CD4-positive, alpha-beta T cell (primary cell): ENCODE data around the gene SIL1. TPM values are rescaled to one million over a fixed set of nuclear protein-coding genes. Genes with fewer than 3 reads are reported as not detected.

ENCODE experiments used
- ATAC-seq: fragments of 200-7000 bp; cut with Tn5 transposase; one replicate; pipeline ENCODE4 v1.10.0; 2022; ENCODE audit warnings: mild to moderate bottlenecking; ENCODE audit not compliant: poor library complexity
- CTCF ChIA-PET: fragments of 350-600 bp; sonication (Branson Sonifier 250); formaldehyde crosslinking; loops from one replicate; lab custom pipeline; 2021; ENCODE audit warnings: antibody characterized with exemption, inconsistent platforms; lab: Charles Lee
- POLR2A ChIA-PET: fragments of 350-600 bp; sonication (Branson Sonifier 250); formaldehyde crosslinking; loops from one replicate; lab custom pipeline; 2021; ENCODE audit warnings: antibody characterized with exemption, inconsistent platforms; lab: Charles Lee
- DNase-seq, 14 experiments: peaks; one replicate each; pipeline ENCODE4 v3.0.0-alpha.2; 2013 to 2020; ENCODE audit warnings: mixed read lengths in 2 of 14
- H3K27ac ChIP-seq, 2 donors: one replicate each; pipeline versions ENCODE4 v1.5.1 to v1.7.0; 2013; ENCODE audit warnings: low read length in 2 of 2, low read depth in 1 of 2, mild to moderate bottlenecking in 1 of 2
- H3K27me3 ChIP-seq, 2 experiments: 1 replicate in 1 of 2; 2 replicates in 1 of 2; pipeline versions ENCODE4 v1.6.1 to v1.7.0; 2013; ENCODE audit warnings: low read length in 2 of 2, control low read depth in 1 of 2, mild to moderate bottlenecking in 1 of 2, moderate library complexity in 1 of 2; ENCODE audit not compliant: insufficient read depth in 2 of 2, control insufficient read depth in 1 of 2
- H3K36me3 ChIP-seq: one replicate; pipeline ENCODE4 v1.6.1; 2013; ENCODE audit warnings: low read length, control low read depth; ENCODE audit not compliant: insufficient read depth
- H3K4me1 ChIP-seq: one replicate; pipeline ENCODE4 v1.6.1; 2013; ENCODE audit warnings: low read length, control low read depth; ENCODE audit not compliant: insufficient read depth
- H3K4me3 ChIP-seq: one replicate; pipeline ENCODE4 v1.5.1; 2013; ENCODE audit warnings: mild to moderate bottlenecking, low read length, moderate library complexity
- H3K9me3 ChIP-seq, 2 experiments: 1 replicate in 1 of 2; 2 replicates in 1 of 2; pipeline versions ENCODE4 v1.6.1 to v1.7.0; 2013; ENCODE audit warnings: low read length in 2 of 2, mild to moderate bottlenecking in 2 of 2, control low read depth in 1 of 2, moderate library complexity in 1 of 2; ENCODE audit not compliant: control insufficient read depth in 1 of 2, insufficient read depth in 1 of 2
- H3K27ac Mint-ChIP-seq: one replicate; pipeline ENCODE4 v1.8.0; 2020; ENCODE audit warnings: mixed read lengths
- H3K27me3 Mint-ChIP-seq: one replicate; pipeline ENCODE4 v1.8.0; 2021; ENCODE audit warnings: mixed read lengths
- H3K36me3 Mint-ChIP-seq: one replicate; pipeline ENCODE4 v1.8.0; 2021; ENCODE audit warnings: low read depth, mixed read lengths
- H3K4me1 Mint-ChIP-seq: one replicate; pipeline ENCODE4 v1.8.0; 2021; ENCODE audit warnings: low read depth, mixed read lengths
- H3K4me3 Mint-ChIP-seq: one replicate; pipeline ENCODE4 v1.8.0; 2020; ENCODE audit warnings: mild to moderate bottlenecking, mixed read lengths
- H3K9me3 Mint-ChIP-seq: one replicate; pipeline ENCODE4 v1.8.0; 2020; ENCODE audit warnings: mixed read lengths
- intact Hi-C, 2 experiments: fragments of 100-400 bp; cut with DNase I in 1 of 2; cut with micrococcal nuclease in 1 of 2; formaldehyde crosslinking; loops; one replicate each; pipeline versions ENCODE4 v1.15.1 to v1.9.0; 2023 to 2025; cut with DNase I, micrococcal nuclease
- total RNA-seq, 174 experiments: library from RNA in 2 of 174; stranded (reverse) in 2 of 174; gene quantifications; one replicate each; pipeline ENCODE4 v1.2.3 and lab custom pipeline; 2021 to 2026
- TF ChIP-seq, protein P1 (sequence below): fragments of 200-600 bp; IDR thresholded peaks from one replicate; pipeline ENCODE4 v1.8.0; 2022; ENCODE audit warnings: antibody characterized with exemption, mild to moderate bottlenecking

Gene SIL1
- total RNA-seq, 2 experiments from 2014 or later = 5.6 to 9.2 TPM

DNA sequence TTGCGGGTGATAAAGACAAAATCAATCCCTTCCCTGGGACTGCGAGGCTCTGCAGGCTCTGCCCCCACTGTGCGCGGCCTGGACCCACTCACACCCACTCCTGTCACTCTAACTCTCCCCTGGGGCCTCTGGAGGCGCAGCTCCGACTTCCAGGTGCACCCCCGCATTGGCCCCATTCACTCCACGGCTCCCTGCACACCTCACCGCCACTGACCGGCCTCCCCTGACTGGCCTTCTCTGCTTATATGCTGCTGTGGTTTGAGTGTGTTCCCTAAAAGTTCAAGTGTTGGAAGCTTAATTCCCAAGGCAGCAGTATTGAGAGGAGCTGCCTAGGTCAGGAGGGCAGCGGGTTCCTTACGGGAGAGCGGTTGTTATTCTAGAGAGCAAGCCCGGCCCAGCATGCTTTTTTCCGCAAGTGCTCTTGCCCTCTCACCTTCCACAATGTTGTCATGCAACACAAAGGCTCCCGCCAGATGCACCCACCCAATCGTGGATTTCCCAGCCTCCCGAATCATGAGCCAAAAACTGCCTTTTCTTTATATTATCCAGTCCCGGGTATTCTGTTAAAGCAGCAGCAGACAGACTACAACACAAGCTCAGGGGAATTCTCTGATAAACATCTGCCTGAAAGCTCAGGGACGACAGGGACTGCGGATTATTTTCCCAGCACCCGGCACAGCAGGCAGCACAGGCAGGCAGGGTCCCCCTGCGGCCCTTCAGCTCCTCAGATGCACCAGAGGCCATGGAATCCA, 249.5 kb downstream of the SIL1 start:
- no peak for ATAC-seq
- Mint-ChIP-seq H3K27ac (no peak overlapping the region), H3K4me1 (peaks cover 15% of the 10 kb centered on the region), H3K4me3 (no peak overlapping the region), H3K27me3 (no peaks in the 10 kb centered on the region), H3K9me3 (no peaks in the 10 kb centered on the region), H3K36me3 (no peaks in the 10 kb centered on the region)
- peaks cover 6% of the 10 kb centered on the region for H3K36me3 ChIP-seq
- TF ChIP-seq, protein P1, sequence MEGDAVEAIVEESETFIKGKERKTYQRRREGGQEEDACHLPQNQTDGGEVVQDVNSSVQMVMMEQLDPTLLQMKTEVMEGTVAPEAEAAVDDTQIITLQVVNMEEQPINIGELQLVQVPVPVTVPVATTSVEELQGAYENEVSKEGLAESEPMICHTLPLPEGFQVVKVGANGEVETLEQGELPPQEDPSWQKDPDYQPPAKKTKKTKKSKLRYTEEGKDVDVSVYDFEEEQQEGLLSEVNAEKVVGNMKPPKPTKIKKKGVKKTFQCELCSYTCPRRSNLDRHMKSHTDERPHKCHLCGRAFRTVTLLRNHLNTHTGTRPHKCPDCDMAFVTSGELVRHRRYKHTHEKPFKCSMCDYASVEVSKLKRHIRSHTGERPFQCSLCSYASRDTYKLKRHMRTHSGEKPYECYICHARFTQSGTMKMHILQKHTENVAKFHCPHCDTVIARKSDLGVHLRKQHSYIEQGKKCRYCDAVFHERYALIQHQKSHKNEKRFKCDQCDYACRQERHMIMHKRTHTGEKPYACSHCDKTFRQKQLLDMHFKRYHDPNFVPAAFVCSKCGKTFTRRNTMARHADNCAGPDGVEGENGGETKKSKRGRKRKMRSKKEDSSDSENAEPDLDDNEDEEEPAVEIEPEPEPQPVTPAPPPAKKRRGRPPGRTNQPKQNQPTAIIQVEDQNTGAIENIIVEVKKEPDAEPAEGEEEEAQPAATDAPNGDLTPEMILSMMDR = no peak
- intact Hi-C loops = no loop called here
- H3K27me3 ChIP-seq = no peaks in the 10 kb centered on the region
- DNase-seq = no peak
- ChIA-PET POLR2A (no interaction called here), CTCF (no interaction called here)
- peaks cover 11% of the 10 kb centered on the region for H3K4me1 ChIP-seq
- H3K27ac ChIP-seq = no peak overlapping the region
- H3K4me3 ChIP-seq = no peak overlapping the region
- H3K9me3 ChIP-seq = no peaks in the 10 kb centered on the region

DNA sequence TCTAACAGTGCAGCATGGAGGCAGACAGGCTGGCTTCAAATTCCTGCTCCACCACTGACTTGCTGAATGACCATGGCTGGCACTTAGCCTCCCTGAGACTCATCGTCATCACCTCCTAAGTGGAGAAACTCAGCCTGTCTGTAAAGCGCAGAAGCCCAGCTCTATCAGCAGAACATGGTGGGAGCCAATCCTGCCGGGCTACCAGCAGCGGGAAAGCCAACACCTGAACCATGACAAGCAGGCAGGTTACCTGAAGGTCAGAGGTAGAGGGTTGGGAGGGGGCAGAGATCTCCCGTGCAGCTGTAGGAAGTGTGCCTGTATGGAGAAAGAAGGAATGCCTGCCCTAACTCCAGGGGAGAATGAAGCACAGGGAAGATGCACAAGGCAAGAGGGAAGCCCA, 250.4 kb downstream of the SIL1 start:
- Mint-ChIP-seq H3K4me1 (peaks cover 7% of the 10 kb centered on the region), H3K36me3 (no peaks in the 10 kb centered on the region), H3K9me3 (no peaks in the 10 kb centered on the region), H3K4me3 (no peak overlapping the region), H3K27me3 (no peaks in the 10 kb centered on the region), H3K27ac (no peak overlapping the region)
- ATAC-seq = no peak
- H3K27me3 ChIP-seq = no peaks in the 10 kb centered on the region
- TF ChIP-seq, protein P1 = no peak
- H3K36me3 ChIP-seq = peaks cover 6% of the 10 kb centered on the region
- peaks cover 3% of the 10 kb centered on the region for H3K4me1 ChIP-seq
- no peak for DNase-seq
- CTCF ChIA-PET = no interaction called here
- POLR2A ChIA-PET = no interaction called here
- no peak overlapping the region for H3K4me3 ChIP-seq
- no peaks in the 10 kb centered on the region for H3K9me3 ChIP-seq
- intact Hi-C loops = no loop called here
- H3K27ac ChIP-seq = no peak overlapping the region

DNA sequence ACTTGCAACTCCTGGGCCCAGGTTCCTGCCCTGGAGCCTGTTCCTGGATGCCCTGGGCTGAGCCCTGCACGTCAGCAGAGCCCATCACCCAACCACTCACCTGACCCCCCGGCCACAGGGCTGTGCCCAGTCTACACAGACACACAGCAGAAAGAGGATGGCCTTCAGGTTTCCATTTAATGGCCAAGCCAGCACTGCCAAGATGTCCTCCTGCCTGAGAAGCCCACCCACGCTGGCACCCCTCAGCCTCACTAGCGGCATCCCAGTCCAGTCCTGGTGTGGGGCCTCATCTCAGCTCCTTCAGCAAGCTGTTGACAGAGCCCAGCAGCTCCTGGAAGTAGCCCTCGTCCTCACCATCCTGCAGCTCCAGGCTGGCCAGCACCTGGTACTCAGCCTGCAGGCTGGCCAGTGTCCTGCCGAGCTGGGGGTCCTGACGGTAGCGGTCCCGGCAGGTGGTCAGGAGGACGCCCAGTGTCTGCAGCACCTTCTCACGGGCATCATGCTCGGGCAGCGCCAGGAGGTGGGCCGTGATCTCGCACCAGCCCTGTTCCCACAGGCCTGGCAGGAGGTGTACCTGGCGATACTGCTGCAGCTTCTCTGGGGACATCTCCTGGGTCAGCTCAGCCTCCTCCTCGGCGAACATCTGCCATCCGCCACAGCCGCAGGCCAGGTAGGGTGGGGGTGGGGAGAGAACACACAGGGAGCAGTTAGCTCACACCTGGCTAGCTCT, 251.2 kb downstream of the SIL1 start:
- DNase-seq (no peak), ATAC-seq (no peak)
- TF ChIP-seq, protein P1 = no peak
- Histone ChIP-seq H3K9me3 (no peaks in the 10 kb centered on the region), H3K36me3 (peaks cover 6% of the 10 kb centered on the region), H3K4me1 (no peaks in the 10 kb centered on the region), H3K27ac (no peak overlapping the region), H3K27me3 (no peaks in the 10 kb centered on the region), H3K4me3 (no peak overlapping the region)
- H3K4me1 Mint-ChIP-seq = peaks cover under 1% of the 10 kb centered on the region
- H3K36me3 Mint-ChIP-seq = no peaks in the 10 kb centered on the region
- no peaks in the 10 kb centered on the region for H3K9me3 Mint-ChIP-seq
- H3K27ac Mint-ChIP-seq = no peak overlapping the region
- intact Hi-C loops = no loop called here
- ChIA-PET CTCF (no interaction called here), POLR2A (no interaction called here)
- no peak overlapping the region for H3K4me3 Mint-ChIP-seq
- H3K27me3 Mint-ChIP-seq = no peaks in the 10 kb centered on the region
